ENCODE measurements around the gene FAM9C.
A peak's percentile ranks its signal among the peaks of the same experiment; 100 is the strongest.
"Not testable (repeated sequence)": the region's sequence is repeated elsewhere in the genome, so short reads cannot be mapped to it uniquely, and the experiment has no call there.

FAM9C gene

GRCh38 chrX:13044441-13044840, at the start of gene FAM9C:
TSS of gene FAM9C (minus strand) at chrX:13044620. CDS start at chrX:13043789, 831 bp downstream.
- no peak for DNase-seq (ENCODE audit: low spot score)

- no peak for DNase-seq (ENCODE audit: low spot score)
These were observed 49.2 kb upstream of the FAM9C start for GRCh38 chrX:13093529-13094140.

GRCh38 chrX:13092455-13092941, 48.1 kb upstream of the FAM9C start:
- DNase-seq (ENCODE audit: low spot score), result no peak

GRCh38 chrX:13091111-13091765, 46.8 kb upstream of the FAM9C start:
- no peak for DNase-seq (ENCODE audit: low spot score)

- DNase-seq (ENCODE audit: low spot score), result no peak
These were observed 46.1 kb upstream of the FAM9C start for GRCh38 chrX:13090339-13091110.

- DNase-seq (ENCODE audit: low spot score), result no peak
These were observed 45.6 kb upstream of the FAM9C start for GRCh38 chrX:13090027-13090338.

- DNase-seq (ENCODE audit: low spot score), result no peak
These were observed 43.7 kb upstream of the FAM9C start for GRCh38 chrX:13088156-13088487.

- no peak for DNase-seq (ENCODE audit: low spot score)
These were observed 43.1 kb upstream of the FAM9C start for GRCh38 chrX:13087322-13088155.

GRCh38 chrX:13086793-13087321, 42.4 kb upstream of the FAM9C start:
- not testable (repeated sequence) for DNase-seq (ENCODE audit: low spot score)

- no peak for DNase-seq (ENCODE audit: low spot score)
These were observed 41.7 kb upstream of the FAM9C start for GRCh38 chrX:13086076-13086475.

- no peak for DNase-seq (ENCODE audit: low spot score)
These were observed 41.1 kb upstream of the FAM9C start for GRCh38 chrX:13085526-13085925.

- DNase-seq (ENCODE audit: low spot score), result no peak
These were observed 40.2 kb upstream of the FAM9C start for GRCh38 chrX:13084611-13085010.

- not testable (repeated sequence) for DNase-seq (ENCODE audit: low spot score)
These were observed 39.4 kb upstream of the FAM9C start for GRCh38 chrX:13083755-13084326.

- DNase-seq (ENCODE audit: low spot score), result no peak
These were observed 38.0 kb upstream of the FAM9C start for GRCh38 chrX:13082206-13083065.

GRCh38 chrX:13081395-13082205, 37.2 kb upstream of the FAM9C start:
- no peak for DNase-seq (ENCODE audit: low spot score)

- DNase-seq (ENCODE audit: low spot score), result no peak
These were observed 35.8 kb upstream of the FAM9C start for GRCh38 chrX:13080128-13080795.

GRCh38 chrX:13078739-13079444, 34.5 kb upstream of the FAM9C start:
- DNase-seq (ENCODE audit: low spot score), result peak; percentile 41

- DNase-seq (ENCODE audit: low spot score), result peak; percentile 23
These were observed 32.7 kb upstream of the FAM9C start for GRCh38 chrX:13077168-13077567.

Data from AG08396 (cell line).